A172 (cell line): ENCODE results near the gene DLGAP4. TPM values are rescaled to one million over a fixed set of nuclear protein-coding genes. Genes with fewer than 3 reads are reported as not detected.

Experiments
- DNase-seq: peaks from one replicate; pipeline ENCODE4 v3.0.0-alpha.2; 2015; ENCODE audit warnings: low spot score
- total RNA-seq: library from RNA; depleted of rRNA; stranded (reverse); fragments of >200 nt; shearing (Covaris generic); gene quantifications from 2 replicates; pipeline ENCODE4 v1.2.3, GENCODE V29; 2014; rRNA removed

The DLGAP4 gene
- total RNA-seq, 1 experiment from 2014 or later = 29.6 TPM

DNA sequence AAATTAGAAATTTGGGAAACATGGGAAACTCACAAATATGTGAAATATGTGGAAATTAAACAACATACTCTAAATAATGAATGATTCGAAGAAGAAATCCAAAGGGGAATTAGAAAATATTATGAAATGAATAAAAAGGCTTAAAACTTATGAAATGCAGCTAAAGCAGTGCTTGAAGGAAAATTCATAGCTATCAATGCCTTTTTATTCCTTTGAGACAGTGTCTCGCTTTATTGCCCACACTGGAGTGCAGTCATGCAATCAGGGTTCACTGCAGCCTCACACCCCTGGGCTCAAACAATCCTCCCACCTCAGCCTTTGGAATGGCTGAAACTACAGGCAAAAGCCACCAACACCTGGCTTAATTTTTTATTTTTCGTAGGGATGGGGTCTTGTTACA, 259.4 kb downstream of the DLGAP4 start:
- no peak for DNase-seq

DNA sequence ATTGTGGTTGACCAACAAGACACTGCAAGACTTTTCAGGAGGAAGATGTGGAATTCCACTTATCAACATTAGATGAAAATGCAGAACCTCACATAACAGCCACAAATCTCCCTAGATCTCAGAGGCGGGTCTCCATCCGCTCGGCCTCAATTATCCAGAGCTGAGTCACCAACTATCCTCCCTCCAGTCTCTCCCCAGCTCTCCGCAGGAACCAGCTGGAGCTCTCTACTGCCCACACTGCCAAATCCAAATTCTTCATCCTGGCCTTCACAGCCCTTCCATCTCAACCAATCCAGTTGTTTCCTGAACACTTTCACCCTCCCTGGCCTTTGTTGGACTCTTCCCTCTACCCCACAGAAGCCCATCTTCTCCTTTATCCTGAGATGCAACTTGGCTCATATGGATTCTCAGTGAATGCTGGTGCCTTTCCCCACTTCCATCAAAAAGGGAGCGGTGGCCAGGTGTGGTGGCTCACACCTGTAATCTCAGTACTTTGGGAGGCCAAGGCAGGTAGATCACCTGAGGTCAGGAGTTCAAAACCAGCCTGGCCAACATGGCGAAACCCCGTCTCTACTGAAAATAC, 263.8 kb downstream of the DLGAP4 start:
- DNase-seq = peak; percentile 85

DNA sequence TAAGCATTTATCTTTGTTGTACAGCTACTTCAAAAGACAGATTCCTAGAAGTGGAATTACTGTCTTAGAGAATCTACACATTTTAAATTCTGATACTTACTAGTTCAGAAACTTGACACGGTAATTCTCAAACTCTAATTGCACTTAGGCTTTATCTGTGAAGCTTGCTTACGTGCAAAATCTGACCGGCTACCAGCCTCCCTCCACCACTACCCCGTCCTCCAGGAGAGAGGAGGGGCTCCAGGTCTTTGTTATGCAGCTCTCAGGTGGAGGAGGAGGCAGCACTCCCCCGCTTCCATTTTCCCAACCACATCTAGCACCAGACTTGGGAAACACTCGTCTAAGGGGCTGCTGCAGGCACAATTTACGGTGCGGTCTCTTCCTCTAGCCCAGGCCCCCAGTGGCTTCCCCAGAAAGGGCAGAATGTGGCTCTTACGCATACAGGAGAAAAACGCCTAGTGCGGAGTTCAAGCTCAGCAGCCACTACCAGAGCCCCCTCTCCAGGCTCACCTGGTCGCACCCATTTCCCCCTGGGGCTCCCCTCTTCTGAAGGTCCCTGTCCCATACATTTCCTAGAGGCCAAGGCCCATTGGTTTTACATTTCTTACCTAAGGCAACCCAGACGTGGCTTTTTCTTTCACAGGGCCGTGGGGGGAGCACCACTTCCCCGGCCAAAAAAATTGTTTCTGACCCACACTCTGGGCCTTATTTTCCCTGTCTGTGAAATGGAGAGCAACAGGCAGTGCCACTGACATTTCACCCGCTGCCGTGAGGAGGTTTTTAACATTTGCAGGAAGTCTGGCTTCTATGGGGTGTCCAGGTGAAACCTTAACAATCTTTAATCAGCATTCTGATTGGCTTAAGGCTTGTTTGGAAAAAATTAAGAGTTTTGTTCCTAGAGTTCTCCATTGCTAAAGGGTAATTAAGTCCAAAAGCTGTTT, 265.7 kb downstream of the DLGAP4 start:
- DNase-seq = no peak

DNA sequence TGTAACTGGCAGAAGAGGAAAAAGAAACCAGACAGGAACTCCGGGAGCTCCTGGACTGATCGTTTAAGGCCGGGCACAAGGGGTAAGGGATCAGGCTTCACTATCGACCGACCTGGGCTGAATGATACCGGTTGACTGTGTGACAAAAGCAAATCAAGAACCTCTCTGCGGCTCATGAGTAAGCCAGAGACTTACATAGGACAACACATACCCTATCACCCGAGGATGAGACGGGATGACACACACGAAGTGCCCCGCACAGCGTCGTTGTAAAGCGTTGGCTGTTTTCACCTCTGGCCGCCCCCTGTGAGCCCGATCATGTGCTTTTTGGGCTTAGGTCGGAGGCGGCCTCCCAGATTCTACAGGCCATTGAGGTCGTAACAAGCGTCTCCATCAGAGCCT, 266.6 kb downstream of the DLGAP4 start:
- no peak for DNase-seq

DNA sequence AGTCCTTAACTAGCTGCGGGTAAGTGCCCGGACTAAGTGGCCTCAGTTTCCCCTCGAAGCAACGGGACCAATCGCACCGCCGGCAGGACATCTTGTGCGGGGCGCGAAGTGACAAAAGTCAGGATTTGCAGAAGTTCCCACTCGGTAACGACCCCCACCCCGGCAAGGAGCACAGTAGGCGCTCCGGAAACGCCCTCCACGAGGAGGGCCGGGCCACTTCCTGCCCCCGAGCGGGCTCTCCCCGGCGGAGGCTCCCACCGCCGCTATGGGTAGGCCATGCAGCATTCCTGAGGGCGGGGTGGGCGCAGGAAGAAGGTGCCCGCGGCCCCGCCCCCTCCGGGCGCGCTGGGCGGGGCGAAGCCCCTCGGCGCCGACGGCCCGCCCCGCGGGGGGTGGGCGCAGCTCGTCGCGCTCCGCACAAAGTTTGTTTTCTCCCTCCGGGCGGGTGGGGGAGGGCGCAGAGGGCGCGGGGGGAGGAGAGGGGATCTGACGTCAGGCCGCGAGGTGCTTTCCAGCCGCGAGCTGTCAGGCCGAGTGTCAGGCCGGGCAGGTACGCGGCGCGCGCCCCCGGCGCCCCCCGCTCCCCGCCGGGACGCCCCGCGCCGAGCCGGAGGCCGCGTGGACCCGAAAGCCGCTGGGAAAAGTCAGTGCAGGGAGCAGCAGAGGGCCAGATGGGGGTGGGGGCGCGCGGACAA, 267.1 kb downstream of the DLGAP4 start, which contains the start of gene TGIF2:
Gene TGIF2, plus strand, starts transcription at position 495 of the 695 bp plus-strand sequence. CDS start 5,178 bp downstream, outside the sequence.
- peak; percentile 82 for DNase-seq

DNA sequence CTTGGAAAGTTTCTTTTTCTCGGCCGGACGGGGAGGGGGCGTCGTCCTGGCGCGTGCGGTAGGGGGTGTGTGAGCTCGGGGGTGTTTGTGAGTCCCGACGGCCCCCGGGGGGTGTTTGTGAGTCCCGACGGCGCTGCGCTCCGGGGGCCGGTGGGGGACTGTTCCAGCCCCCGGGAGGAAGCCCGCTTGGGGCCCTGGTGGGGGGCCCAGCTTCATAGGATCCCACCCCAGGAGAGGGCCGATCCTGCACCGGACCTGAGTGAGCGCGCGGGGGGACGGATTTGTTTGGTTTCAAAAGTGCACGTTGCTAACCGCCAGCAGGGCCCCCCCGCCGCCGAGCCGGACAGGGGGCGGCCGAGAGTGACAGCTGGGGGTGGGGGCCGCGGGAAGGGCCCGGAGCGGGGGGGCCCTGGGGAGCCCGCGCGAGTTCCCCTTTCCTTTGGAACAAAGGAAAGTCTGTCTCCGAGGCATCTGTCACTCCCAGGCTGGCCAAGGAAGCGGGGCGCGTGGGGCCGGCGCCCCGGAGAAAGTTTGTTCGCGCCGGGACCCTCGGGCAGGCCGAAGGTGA, 267.7 kb downstream of the DLGAP4 start:
- DNase-seq = no peak

DNA sequence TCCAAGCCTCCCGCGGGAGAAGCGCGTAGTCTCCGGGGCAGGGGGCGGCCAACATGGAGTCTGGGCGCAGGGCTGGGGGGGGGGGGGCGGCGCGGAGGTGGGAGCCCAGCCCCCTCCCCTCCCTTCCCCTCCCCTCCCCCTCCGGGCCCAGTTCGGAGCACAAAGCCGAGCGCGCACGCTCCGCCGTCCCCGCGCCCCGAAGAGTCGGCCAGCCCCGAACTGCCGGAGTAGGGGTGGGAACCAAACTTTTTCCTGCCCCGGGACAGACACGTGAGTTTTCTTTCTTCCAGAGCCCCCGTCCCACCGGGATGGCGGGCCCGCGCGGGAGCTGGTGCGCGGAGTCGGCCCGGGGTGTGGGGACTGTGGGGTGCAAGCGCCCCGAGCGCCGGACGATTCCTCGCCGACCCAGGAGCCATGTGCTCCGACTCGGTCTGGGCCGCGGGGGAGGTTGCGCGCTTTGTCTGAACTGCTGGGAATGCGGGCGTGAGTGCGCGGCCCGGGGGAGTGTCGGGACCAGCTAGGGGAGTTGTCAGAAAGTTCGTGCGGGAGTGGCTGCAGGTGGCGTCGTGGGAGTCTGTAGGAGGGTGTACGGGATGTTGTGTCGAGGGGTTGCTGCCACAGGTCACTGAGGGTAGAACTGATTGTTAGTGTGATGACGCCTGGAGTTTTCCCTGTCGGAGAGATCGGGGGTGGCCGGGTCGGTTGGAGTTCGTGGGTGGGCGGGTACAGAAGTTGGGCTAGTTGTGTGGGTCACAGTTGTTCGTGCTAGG, 268.4 kb downstream of the DLGAP4 start:
- DNase-seq = no peak

DNA sequence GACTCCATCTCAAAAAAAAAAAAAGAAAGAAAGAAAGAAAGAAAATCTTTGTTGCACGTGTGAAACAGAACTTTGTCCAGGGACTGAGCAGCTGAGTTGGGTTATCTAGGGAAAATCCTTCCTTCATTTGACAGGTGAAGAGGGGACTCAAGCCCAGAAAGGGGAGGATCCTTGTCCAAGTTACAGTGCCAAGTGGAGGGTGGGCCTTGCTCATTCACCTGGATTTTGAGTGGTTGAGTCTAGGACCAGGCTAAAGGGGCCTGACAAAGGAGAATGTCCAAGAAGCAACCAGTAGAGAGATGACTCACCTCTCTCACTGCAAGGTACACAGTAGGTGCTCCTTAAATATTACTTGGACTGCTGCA, 269.9 kb downstream of the DLGAP4 start:
- DNase-seq = no peak

Other genes with a start within 250 kb of the DLGAP4 start
- gene EPB41L1, start 151.6 kb upstream of the DLGAP4 start, total RNA-seq = 32.2 and 43.2 TPM in 2 replicates
- 36.7 and 36.8 TPM in 2 replicates for gene AAR2, start 69.9 kb upstream of the DLGAP4 start, total RNA-seq
- 9.4 and 9.8 TPM in 2 replicates for gene MYL9, start 235.2 kb downstream of the DLGAP4 start, total RNA-seq